ENCODE results near the gene CEP68.

- TF ChIP-seq EZH2phosphoT487 (IDR thresholded peaks at IDR 0.05; ENCODE audit: insufficient read depth, low read depth): no peak
- TF ChIP-seq EZH2 (IDR thresholded peaks at IDR 0.05; ENCODE audit: insufficient read depth, poor library complexity, severe bottlenecking): no peak
Observed at GRCh38 chr2:65050931-65051330, 5.3 kb upstream of the CEP68 start.
